Measurements from ENCODE around the gene CACNA1D.

CACNA1D gene

GRCh38 chr3:53694666-53695323, 200.4 kb downstream of the CACNA1D start:
- no peak for DNase-seq (ENCODE audit: low read depth)
- no peak for TF ChIP-seq CTCF (IDR thresholded peaks at IDR 0.05; ENCODE audit: control insufficient read depth, insufficient read depth, low read depth, low read length, missing control alignments)
- H3K4me3 ChIP-seq (ENCODE audit: control insufficient read depth, low read depth, low read length), result no peak overlapping the region

GRCh38 chr3:53695324-53695690, 200.9 kb downstream of the CACNA1D start:
- H3K4me3 ChIP-seq (ENCODE audit: control insufficient read depth, low read depth, low read length), result no peak overlapping the region
- TF ChIP-seq CTCF (IDR thresholded peaks at IDR 0.05; ENCODE audit: control insufficient read depth, insufficient read depth, low read depth, low read length, missing control alignments), result no peak
- DNase-seq (ENCODE audit: low read depth), result no peak

GRCh38 chr3:53696401-53697172, 202.2 kb downstream of the CACNA1D start:
- no peak overlapping the region for H3K4me3 ChIP-seq (ENCODE audit: control insufficient read depth, low read depth, low read length)
- DNase-seq (ENCODE audit: low read depth), result no peak
- TF ChIP-seq CTCF (IDR thresholded peaks at IDR 0.05; ENCODE audit: control insufficient read depth, insufficient read depth, low read depth, low read length, missing control alignments), result no peak

GRCh38 chr3:53700441-53700840, 206.0 kb downstream of the CACNA1D start:
- no peak for DNase-seq (ENCODE audit: low read depth)
- no peak overlapping the region for H3K4me3 ChIP-seq (ENCODE audit: control insufficient read depth, low read depth, low read length)
- TF ChIP-seq CTCF (IDR thresholded peaks at IDR 0.05; ENCODE audit: control insufficient read depth, insufficient read depth, low read depth, low read length, missing control alignments), result no peak

- H3K4me3 ChIP-seq (ENCODE audit: control insufficient read depth, low read depth, low read length), result no peak overlapping the region
- no peak for TF ChIP-seq CTCF (IDR thresholded peaks at IDR 0.05; ENCODE audit: control insufficient read depth, insufficient read depth, low read depth, low read length, missing control alignments)
- no peak for DNase-seq (ENCODE audit: low read depth)
Measured at GRCh38 chr3:53702776-53703530, 208.5 kb downstream of the CACNA1D start.

- no peak for TF ChIP-seq CTCF (IDR thresholded peaks at IDR 0.05; ENCODE audit: control insufficient read depth, insufficient read depth, low read depth, low read length, missing control alignments)
- no peak overlapping the region for H3K4me3 ChIP-seq (ENCODE audit: control insufficient read depth, low read depth, low read length)
- no peak for DNase-seq (ENCODE audit: low read depth)
Measured at GRCh38 chr3:53703630-53704362, 209.4 kb downstream of the CACNA1D start.

All from AG09309 (cell line).